HepG2 (cell line): ENCODE data around the gene SLC16A3. TPM values are rescaled to one million over a fixed set of nuclear protein-coding genes. Genes with fewer than 3 reads are reported as not detected.
A peak's percentile ranks its signal among the peaks of the same experiment; 100 is the strongest.

Source experiments
- AGO1 ChIP-seq: fragments of 200-400 bp; formaldehyde crosslinking; IDR thresholded peaks from 2 replicates; pipeline ENCODE4 v1.6.1; 2017; ENCODE audit warnings: mild to moderate bottlenecking, low read depth, low read length, moderate library complexity; ENCODE audit not compliant: poor library complexity, severe bottlenecking
- ARHGAP35 ChIP-seq: sonication (generic); formaldehyde crosslinking; IDR thresholded peaks from 2 replicates; pipeline ENCODE4 v1.9.0; 2022; ENCODE audit warnings: mild to moderate bottlenecking, inconsistent platforms, moderate library complexity, missing genetic modification reagents, borderline replicate concordance
- ATF5 ChIP-seq: sonication (generic); formaldehyde crosslinking; IDR thresholded peaks from 2 replicates; pipeline ENCODE4 v1.4.0; 2020; ENCODE audit warnings: mild to moderate bottlenecking, low read depth, missing genetic modification reagents
- ETV5 ChIP-seq: IDR thresholded peaks from 2 replicates; pipeline ENCODE4 v1.6.1; 2018; ENCODE audit warnings: missing biosample characterization, missing genetic modification reagents, inconsistent platforms, borderline replicate concordance
- FIP1L1 ChIP-seq: fragments of 200-400 bp; formaldehyde crosslinking; IDR thresholded peaks from 2 replicates; pipeline ENCODE4 v1.6.1; 2018; ENCODE audit warnings: low read depth, mild to moderate bottlenecking, low read length, moderate library complexity, borderline replicate concordance; ENCODE audit not compliant: insufficient read depth
- FOXK1 ChIP-seq: sonication (generic); formaldehyde crosslinking; IDR thresholded peaks from 2 replicates; pipeline ENCODE4 v1.4.0; 2020; ENCODE audit warnings: low read depth, missing genetic modification reagents, borderline replicate concordance
- FOXO4 ChIP-seq: sonication (generic); formaldehyde crosslinking; conservative IDR thresholded peaks from 2 replicates; pipeline ENCODE4 v1.8.1; 2023; ENCODE audit warnings: missing genetic modification reagents
- LRRFIP1 ChIP-seq: sonication (generic); formaldehyde crosslinking; conservative IDR thresholded peaks from 2 replicates; pipeline ENCODE4 v1.4.0; 2020; ENCODE audit warnings: missing genetic modification reagents
- MLLT10 ChIP-seq: sonication (generic); formaldehyde crosslinking; IDR thresholded peaks from 2 replicates; pipeline ENCODE4 v1.4.0; 2020; ENCODE audit warnings: missing genetic modification reagents
- NR2F2 ChIP-seq: IDR thresholded peaks from 2 replicates; pipeline ENCODE4 v1.6.1; 2012; ENCODE audit warnings: low read depth, inconsistent platforms, borderline replicate concordance
- RBM39 ChIP-seq: fragments of 200-400 bp; formaldehyde crosslinking; IDR thresholded peaks from one replicate; pipeline ENCODE4 v1.6.1; 2018; ENCODE audit warnings: antibody characterized with exemption, mild to moderate bottlenecking, low read depth, low read length; ENCODE audit not compliant: poor library complexity, severe bottlenecking
- REXO4 ChIP-seq: sonication (generic); formaldehyde crosslinking; IDR thresholded peaks from 2 replicates; pipeline ENCODE4 v1.8.0; 2022; ENCODE audit warnings: missing genetic modification reagents, mild to moderate bottlenecking, borderline replicate concordance
- SKI ChIP-seq: fragments of 450-650 bp; IDR thresholded peaks from one replicate; pipeline ENCODE4 v1.6.1; 2018; ENCODE audit warnings: mild to moderate bottlenecking; ENCODE audit not compliant: partially characterized antibody
- SP4 ChIP-seq: sonication (generic); formaldehyde crosslinking; IDR thresholded peaks from 2 replicates; pipeline ENCODE4 v1.8.1; 2023; ENCODE audit warnings: mild to moderate bottlenecking, missing genetic modification reagents
- TEAD3 ChIP-seq: optimal IDR thresholded peaks from 2 replicates; pipeline ENCODE3; 2016; ENCODE audit warnings: borderline replicate concordance
- ZNF138 ChIP-seq: sonication (generic); formaldehyde crosslinking; IDR thresholded peaks from 2 replicates; pipeline ENCODE4 v1.5.0; 2020; ENCODE audit warnings: mild to moderate bottlenecking, low read depth, missing genetic modification reagents
- ZNF230 ChIP-seq: sonication (generic); formaldehyde crosslinking; IDR thresholded peaks from 2 replicates; pipeline ENCODE4 v1.4.0; 2020; ENCODE audit warnings: mild to moderate bottlenecking, missing genetic modification reagents
- ZNF343 ChIP-seq: sonication (generic); formaldehyde crosslinking; IDR thresholded peaks from 2 replicates; pipeline ENCODE4 v1.4.0; 2020; ENCODE audit warnings: mild to moderate bottlenecking, missing genetic modification reagents
- ZNF597 ChIP-seq: sonication (generic); formaldehyde crosslinking; IDR thresholded peaks from 2 replicates; pipeline ENCODE4 v1.5.0; 2020; ENCODE audit warnings: missing genetic modification reagents
- polyA plus RNA-seq, 8 experiments: library from polyadenylated mRNA; depleted of rRNA in 3 of 8; stranded (reverse) in 7 of 8; unstranded in 1 of 8; fragments of >200 nt; fragmentation: Illumina TruSeq in 4 of 8; extraction: Trizol in 4 of 8; gene quantifications; 2 replicates each; pipeline versions ENCODE4 v1.2.1 to v1.2.3, GENCODE V29; 2011 to 2016; ENCODE audit warnings: low read depth in 4 of 8, missing spikeins in 1 of 8, mixed read lengths in 1 of 8; ENCODE audit not compliant: insufficient read depth in 1 of 8
- total RNA-seq, 5 experiments: library from RNA; depleted of rRNA; stranded (reverse); fragments of >200 nt; fragmentation: Illumina TruSeq; extraction: Trizol; gene quantifications; 2 replicates each; pipeline ENCODE4 v1.2.3, GENCODE V29; 2016; ENCODE audit warnings: low read depth in 1 of 5

Gene SLC16A3
- total and polyA plus RNA-seq, 2 of the 13 experiments (the other 11 are each of a cell fraction or from before 2014, with no cell fraction given): 242 to 349 TPM

- TF ChIP-seq FOXK1 (CRISPR knock-in tag): no peak
- no peak for TF ChIP-seq REXO4 (CRISPR knock-in tag)
- peak; percentile 36; the same call in 1 of the 2 replicates for TF ChIP-seq FOXO4 (CRISPR knock-in tag)
- TF ChIP-seq ZNF138 (CRISPR knock-in tag): peak; percentile 51; the same call in 1 of the 2 replicates
- TF ChIP-seq LRRFIP1: no peak
- TF ChIP-seq ZNF343 (CRISPR knock-in tag): no peak; the same call in 1 of the 2 replicates
- TF ChIP-seq SP4 (CRISPR knock-in tag): peak; percentile 89
- peak; percentile 26 for TF ChIP-seq AGO1
- TF ChIP-seq TEAD3: no peak
- no peak for TF ChIP-seq ZNF597 (CRISPR knock-in tag)
- TF ChIP-seq NR2F2: 0 out of 2 replicates have a peak, but pooled peaks have one; percentile 17
- no peak for TF ChIP-seq RBM39
- no peak for TF ChIP-seq ZNF230
- peak; percentile 47 for TF ChIP-seq SKI
- TF ChIP-seq ETV5 (CRISPR knock-in tag): no peak
- 0 out of 2 replicates have a peak, but pooled peaks have one; percentile 34 for TF ChIP-seq ATF5 (CRISPR knock-in tag)
- 0 out of 2 replicates have a peak, but pooled peaks have one; percentile 62 for TF ChIP-seq ARHGAP35 (CRISPR knock-in tag)
- no peak for TF ChIP-seq FIP1L1
- no peak for TF ChIP-seq MLLT10 (CRISPR knock-in tag)
Measured at GRCh38 chr17:82228842-82229697, at the start of gene SLC16A3 (continued).
